Panc1 (cell line): ENCODE measurements around the gene FAM83D.

Experiments
- CTCF ChIP-seq: fragments of 450-650 bp; IDR thresholded peaks from 2 replicates; pipeline ENCODE4 v1.5.1; 2017; ENCODE audit warnings: mild to moderate bottlenecking
- POLR2AphosphoS5 ChIP-seq: IDR thresholded peaks from 2 replicates; pipeline ENCODE4 v1.6.1; 2012; ENCODE audit warnings: mild to moderate bottlenecking, low read depth, low read length, moderate library complexity
- REST ChIP-seq, 2 experiments: IDR thresholded peaks; 2 replicates each; pipeline ENCODE4 v1.6.1; 2011 to 2012; ENCODE audit warnings: low read depth in 2 of 2, control low read depth in 1 of 2, low read length in 1 of 2, mild to moderate bottlenecking in 1 of 2, moderate library complexity in 1 of 2; ENCODE audit not compliant: insufficient read depth in 1 of 2
- SIN3A ChIP-seq: IDR thresholded peaks from 2 replicates; pipeline ENCODE4 v1.6.1; 2012; ENCODE audit warnings: low read depth, mild to moderate bottlenecking, low read length, moderate library complexity, borderline replicate concordance; ENCODE audit not compliant: insufficient read depth
- TCF7L2 ChIP-seq: IDR thresholded peaks from 2 replicates; pipeline ENCODE4 v1.6.1; 2011; ENCODE audit warnings: mild to moderate bottlenecking, low read depth, low read length, inconsistent platforms

DNA sequence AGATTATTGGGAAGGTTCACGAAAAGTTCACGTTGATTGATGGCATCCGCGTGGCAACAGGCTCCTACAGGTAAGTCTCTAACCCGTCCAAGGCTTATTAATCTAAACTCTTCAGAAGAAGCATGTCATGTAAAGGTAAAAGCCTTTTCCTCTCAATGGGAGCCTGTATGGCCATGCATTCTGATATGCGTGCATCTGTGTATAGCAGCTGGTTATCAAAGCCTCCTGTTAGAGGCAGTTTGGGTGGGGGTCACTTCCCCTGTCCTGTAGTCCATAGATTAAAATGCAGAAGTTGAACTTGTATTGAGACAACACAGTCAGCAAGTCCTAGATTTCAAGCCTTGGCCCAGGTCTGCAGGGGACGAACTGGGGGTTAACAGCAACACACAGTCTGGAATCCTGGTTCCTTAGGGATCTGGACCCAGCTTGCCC lies 21.7 kb downstream of the FAM83D start:
- no peak for TF ChIP-seq POLR2AphosphoS5
- no peak for TF ChIP-seq CTCF
- TF ChIP-seq SIN3A: no peak
- no peak for TF ChIP-seq REST (IDR thresholded peaks at IDR 0.05; ENCODE audit: insufficient read depth in 1 of 2, low read depth in 2 of 2, low read length in 1 of 2)
- TF ChIP-seq TCF7L2: no peak
